Vagina (tissue), 2 donors: ENCODE results near the gene MAP4K4. TPM values are rescaled to one million over a fixed set of nuclear protein-coding genes. Genes with fewer than 3 reads are reported as not detected.
A peak's percentile ranks its signal among the peaks of the same experiment; 100 is the strongest.

Source experiments
- DNase-seq, 2 donors: peaks; one replicate each; pipeline ENCODE4 v3.0.0-alpha.2; 2017; ENCODE audit errors: extremely low spot score in 2 of 2
- H3K27ac ChIP-seq: fragments of 200-600 bp; sonication (generic); one replicate; pipeline ENCODE4 v1.5.1; 2019
- H3K27me3 ChIP-seq: fragments of 200-600 bp; sonication (generic); one replicate; pipeline ENCODE4 v1.5.1; 2019
- H3K36me3 ChIP-seq, 2 donors: fragments of 200-600 bp; sonication (generic); one replicate each; pipeline ENCODE4 v1.5.1; 2017 to 2019
- H3K4me1 ChIP-seq: fragments of 200-600 bp; sonication (generic); one replicate; pipeline ENCODE4 v1.5.1; 2019
- H3K4me3 ChIP-seq, 2 donors: fragments of 200-600 bp; sonication (generic); 1 replicate in 1 of 2; 2 replicates in 1 of 2; pipeline ENCODE4 v1.5.1; 2016 to 2019
- H3K9me3 ChIP-seq: fragments of 200-600 bp; sonication (generic); one replicate; pipeline ENCODE4 v1.5.1; 2019
- CTCF ChIP-seq, 3 experiments: fragments of 450-650 bp in 2 of 3; fragments of 200-600 bp in 1 of 3; sonication (generic) in 1 of 3; IDR thresholded peaks; one replicate each; pipeline ENCODE4 v1.5.1; 2017 to 2019; ENCODE audit warnings: antibody characterized with exemption in 3 of 3, mild to moderate bottlenecking in 2 of 3, moderate library complexity in 2 of 3
- POLR2A ChIP-seq, 2 donors: fragments of 450-650 bp; IDR thresholded peaks; one replicate each; pipeline ENCODE4 v1.6.1; 2017; ENCODE audit warnings: antibody characterized with exemption in 2 of 2, mild to moderate bottlenecking in 2 of 2, moderate library complexity in 2 of 2
- POLR2AphosphoS5 ChIP-seq, 2 donors: sonication (generic); formaldehyde crosslinking; IDR thresholded peaks; one replicate each; pipeline ENCODE4 v1.9.0; 2017; ENCODE audit warnings: antibody characterized with exemption in 2 of 2, mild to moderate bottlenecking in 2 of 2, low read depth in 1 of 2; ENCODE audit not compliant: insufficient read depth in 1 of 2
- intact Hi-C: fragments of 100-400 bp; cut with DNase I; formaldehyde crosslinking; loops from one replicate; pipeline ENCODE4 v1.15.1; 2023
- total RNA-seq: library from RNA; depleted of rRNA; stranded (reverse); fragments of >200 nt; gene quantifications from one replicate; pipeline ENCODE4 v1.2.3, GENCODE V29; 2016

MAP4K4 gene
- total RNA-seq, 1 donor from 2014 or later: 75.9 TPM

- TF ChIP-seq POLR2A (IDR thresholded peaks at IDR 0.05) (no peak), CTCF (IDR thresholded peaks at IDR 0.05) (no peak), POLR2AphosphoS5 (IDR thresholded peaks at IDR 0.05; ENCODE audit: insufficient read depth in 1 of 2, low read depth in 1 of 2) (no peak)
- Histone ChIP-seq H3K27ac (peak overlapping the region; percentile 76), H3K27me3 (no peaks in the 10 kb centered on the region), H3K4me3 (no peak overlapping the region), H3K4me1 (peaks cover 47% of the 10 kb centered on the region), H3K36me3 (peaks cover 0 to 15% of the 10 kb centered on the region in 2 donors), H3K9me3 (no peaks in the 10 kb centered on the region)
- intact Hi-C loops: loop anchor here (10.0 kb wide), 2 partner anchors 135 to 405 kb away; partner anchors contain the start of gene MAP4K4
- no peak for DNase-seq
Measured at GRCh38 chr2:101830146-101830545, 132.6 kb downstream of the MAP4K4 start.

GRCh38 chr2:101830555-101830954 lies 133.0 kb downstream of the MAP4K4 start:
- peak overlapping the region; percentile 76 for H3K27ac ChIP-seq

GRCh38 chr2:101831351-101831865 lies 133.9 kb downstream of the MAP4K4 start:
- Histone ChIP-seq H3K4me1 (peaks cover 41% of the 10 kb centered on the region), H3K4me3 (no peak overlapping the region), H3K27ac (peak overlapping the region; percentile 76), H3K27me3 (no peaks in the 10 kb centered on the region), H3K9me3 (no peaks in the 10 kb centered on the region), H3K36me3 (peaks cover 0 to 16% of the 10 kb centered on the region in 2 donors)
- TF ChIP-seq POLR2AphosphoS5 (IDR thresholded peaks at IDR 0.05; ENCODE audit: insufficient read depth in 1 of 2, low read depth in 1 of 2) (peak in 1 of 2 donors; percentile 32), POLR2A (IDR thresholded peaks at IDR 0.05) (no peak), CTCF (IDR thresholded peaks at IDR 0.05) (peak; percentile 44 to 78 (median 53))
- intact Hi-C loops: loop anchor here (10.0 kb wide), 2 partner anchors 137 to 407 kb away; partner anchors contain the start of gene MAP4K4
- DNase-seq: no peak

More at GRCh38 chr2:101830555-101830954, 133.0 kb downstream of the MAP4K4 start:
- intact Hi-C loops: loop anchor here (10.0 kb wide), 2 partner anchors 136 to 406 kb away; partner anchors contain the start of gene MAP4K4
- DNase-seq: no peak
- TF ChIP-seq POLR2AphosphoS5 (IDR thresholded peaks at IDR 0.05; ENCODE audit: insufficient read depth in 1 of 2, low read depth in 1 of 2) (no peak), CTCF (IDR thresholded peaks at IDR 0.05) (no peak), POLR2A (IDR thresholded peaks at IDR 0.05) (no peak)
- Histone ChIP-seq H3K9me3 (no peaks in the 10 kb centered on the region), H3K27me3 (no peaks in the 10 kb centered on the region), H3K36me3 (peaks cover 0 to 12% of the 10 kb centered on the region in 2 donors), H3K4me3 (no peak overlapping the region), H3K4me1 (peaks cover 47% of the 10 kb centered on the region)

- DNase-seq: no peak
- peaks cover 34% of the 10 kb centered on the region for H3K4me1 ChIP-seq
- H3K9me3 ChIP-seq: no peaks in the 10 kb centered on the region
- TF ChIP-seq POLR2A (IDR thresholded peaks at IDR 0.05) (no peak), CTCF (IDR thresholded peaks at IDR 0.05) (peak in 1 of 3 experiments; percentile 38)
- peak overlapping the region; percentile 76 for H3K27ac ChIP-seq
- no peaks in the 10 kb centered on the region for H3K27me3 ChIP-seq
- H3K36me3 ChIP-seq: peaks cover 0 to 21% of the 10 kb centered on the region in 2 donors
- H3K4me3 ChIP-seq: no peak overlapping the region
- intact Hi-C loops: loop anchor here (10.0 kb wide), 2 partner anchors 137 to 407 kb away; partner anchors contain the start of gene MAP4K4
Measured at GRCh38 chr2:101832114-101832513, 134.6 kb downstream of the MAP4K4 start.

GRCh38 chr2:101833890-101834523 lies 136.5 kb downstream of the MAP4K4 start:
- peaks cover 0 to 29% of the 10 kb centered on the region in 2 donors for H3K36me3 ChIP-seq

More at GRCh38 chr2:101833890-101834523, 136.5 kb downstream of the MAP4K4 start:
- Histone ChIP-seq H3K9me3 (no peaks in the 10 kb centered on the region), H3K4me3 (no peak overlapping the region), H3K4me1 (peaks cover 15% of the 10 kb centered on the region), H3K27me3 (no peaks in the 10 kb centered on the region), H3K27ac (no peak overlapping the region)
- no peak for DNase-seq
- intact Hi-C loops: loop anchor here (10.0 kb wide), 2 partner anchors 139 to 409 kb away; partner anchors contain the start of gene MAP4K4
- TF ChIP-seq POLR2AphosphoS5 (IDR thresholded peaks at IDR 0.05; ENCODE audit: insufficient read depth in 1 of 2, low read depth in 1 of 2) (no peak), POLR2A (IDR thresholded peaks at IDR 0.05) (no peak), CTCF (IDR thresholded peaks at IDR 0.05) (no peak)
